HepG2 (cell line): ENCODE data around the gene EFEMP2. TPM values are rescaled to one million over a fixed set of nuclear protein-coding genes. Genes with fewer than 3 reads are reported as not detected.

Source experiments
- HES4 ChIP-seq: sonication (generic); formaldehyde crosslinking; IDR thresholded peaks from 2 replicates; pipeline ENCODE4 v1.9.0; 2021; ENCODE audit warnings: mild to moderate bottlenecking, missing genetic modification reagents, borderline replicate concordance
- HOXA9 ChIP-seq: sonication (generic); formaldehyde crosslinking; IDR thresholded peaks from 2 replicates; pipeline ENCODE4 v1.8.1; 2022; ENCODE audit warnings: missing genetic modification reagents, mild to moderate bottlenecking, moderate library complexity, borderline replicate concordance
- JUND ChIP-seq: sonication (generic); formaldehyde crosslinking; IDR thresholded peaks from 2 replicates; pipeline ENCODE4 v1.8.0; 2022; ENCODE audit warnings: mild to moderate bottlenecking, missing genetic modification reagents
- KDM2A ChIP-seq: sonication (generic); formaldehyde crosslinking; IDR thresholded peaks from 2 replicates; pipeline ENCODE4 v1.4.0; 2020; ENCODE audit warnings: low read depth, missing genetic modification reagents, borderline replicate concordance
- PLRG1 ChIP-seq: fragments of 450-650 bp; conservative IDR thresholded peaks from 2 replicates; pipeline ENCODE4 v1.6.1; 2016
- RBM39 ChIP-seq: fragments of 200-400 bp; formaldehyde crosslinking; IDR thresholded peaks from one replicate; pipeline ENCODE4 v1.6.1; 2018; ENCODE audit warnings: antibody characterized with exemption, mild to moderate bottlenecking, low read depth, low read length; ENCODE audit not compliant: poor library complexity, severe bottlenecking
- REXO4 ChIP-seq: sonication (generic); formaldehyde crosslinking; IDR thresholded peaks from 2 replicates; pipeline ENCODE4 v1.8.0; 2022; ENCODE audit warnings: missing genetic modification reagents, mild to moderate bottlenecking, borderline replicate concordance
- SALL1 ChIP-seq: sonication (generic); formaldehyde crosslinking; IDR thresholded peaks from 2 replicates; pipeline ENCODE4 v1.8.0; 2022; ENCODE audit warnings: mild to moderate bottlenecking, missing genetic modification reagents
- SMAD9 ChIP-seq: sonication (generic); formaldehyde crosslinking; IDR thresholded peaks from 2 replicates; pipeline ENCODE4 v1.5.1; 2020; ENCODE audit warnings: mild to moderate bottlenecking, missing genetic modification reagents
- SP2 ChIP-seq: sonication (generic); formaldehyde crosslinking; IDR thresholded peaks from 2 replicates; pipeline ENCODE4 v1.5.1; 2020; ENCODE audit warnings: mild to moderate bottlenecking, missing genetic modification reagents
- ZBTB25 ChIP-seq: IDR thresholded peaks from 2 replicates; pipeline ENCODE4 v1.6.1; 2018; ENCODE audit warnings: missing genetic modification reagents
- ZFYVE20 ChIP-seq: sonication (generic); formaldehyde crosslinking; IDR thresholded peaks from 2 replicates; pipeline ENCODE4 v1.8.0; 2023; ENCODE audit warnings: low read depth, mild to moderate bottlenecking, moderate library complexity, missing genetic modification reagents, borderline replicate concordance
- ZNF232 ChIP-seq: sonication (generic); formaldehyde crosslinking; IDR thresholded peaks from 2 replicates; pipeline ENCODE4 v1.4.0; 2020; ENCODE audit warnings: missing genetic modification reagents, borderline replicate concordance
- ZNF274 ChIP-seq: sonication (generic); formaldehyde crosslinking; IDR thresholded peaks from 2 replicates; pipeline ENCODE4 v1.5.1; 2020; ENCODE audit warnings: mild to moderate bottlenecking, missing genetic modification reagents
- ZNF737 ChIP-seq: sonication (generic); formaldehyde crosslinking; IDR thresholded peaks from 2 replicates; pipeline ENCODE4 v1.5.0; 2020; ENCODE audit warnings: missing genetic modification reagents, mild to moderate bottlenecking, borderline replicate concordance
- ZNF768 ChIP-seq: sonication (generic); formaldehyde crosslinking; IDR thresholded peaks from 2 replicates; pipeline ENCODE4 v1.4.0; 2020; ENCODE audit warnings: missing genetic modification reagents
- ZNF780A ChIP-seq: sonication (generic); formaldehyde crosslinking; IDR thresholded peaks from 2 replicates; pipeline ENCODE4 v1.8.0; 2022; ENCODE audit warnings: mild to moderate bottlenecking, missing genetic modification reagents, moderate library complexity
- ZNF782 ChIP-seq: sonication (generic); formaldehyde crosslinking; IDR thresholded peaks from 2 replicates; pipeline ENCODE4 v1.4.0; 2020; ENCODE audit warnings: missing genetic modification reagents, mild to moderate bottlenecking, borderline replicate concordance
- polyA plus RNA-seq, 8 experiments: library from polyadenylated mRNA; depleted of rRNA in 3 of 8; stranded (reverse) in 7 of 8; unstranded in 1 of 8; fragments of >200 nt; fragmentation: Illumina TruSeq in 4 of 8; extraction: Trizol in 4 of 8; gene quantifications; 2 replicates each; pipeline versions ENCODE4 v1.2.1 to v1.2.3, GENCODE V29; 2011 to 2016; ENCODE audit warnings: low read depth in 4 of 8, missing spikeins in 1 of 8, mixed read lengths in 1 of 8; ENCODE audit not compliant: insufficient read depth in 1 of 8
- total RNA-seq, 5 experiments: library from RNA; depleted of rRNA; stranded (reverse); fragments of >200 nt; fragmentation: Illumina TruSeq; extraction: Trizol; gene quantifications; 2 replicates each; pipeline ENCODE4 v1.2.3, GENCODE V29; 2016; ENCODE audit warnings: low read depth in 1 of 5
- TF ChIP-seq, protein P1 (sequence below): sonication (generic); formaldehyde crosslinking; IDR thresholded peaks from 2 replicates; pipeline ENCODE4 v1.4.0; 2020; ENCODE audit warnings: missing genetic modification reagents, borderline replicate concordance
- TF ChIP-seq, protein P2 (sequence below): sonication (generic); formaldehyde crosslinking; IDR thresholded peaks from 2 replicates; pipeline ENCODE4 v1.4.0; 2020; ENCODE audit warnings: missing genetic modification reagents, borderline replicate concordance
- TF ChIP-seq, protein P3 (sequence below): sonication (generic); formaldehyde crosslinking; IDR thresholded peaks from 2 replicates; pipeline ENCODE4 v1.4.0; 2020; ENCODE audit warnings: missing genetic modification reagents, mild to moderate bottlenecking, borderline replicate concordance

EFEMP2 gene
- total and polyA plus RNA-seq, 2 of the 13 experiments (the other 11 are each of a cell fraction or from before 2014, with no cell fraction given) = 7.4 to 29.7 TPM

DNA sequence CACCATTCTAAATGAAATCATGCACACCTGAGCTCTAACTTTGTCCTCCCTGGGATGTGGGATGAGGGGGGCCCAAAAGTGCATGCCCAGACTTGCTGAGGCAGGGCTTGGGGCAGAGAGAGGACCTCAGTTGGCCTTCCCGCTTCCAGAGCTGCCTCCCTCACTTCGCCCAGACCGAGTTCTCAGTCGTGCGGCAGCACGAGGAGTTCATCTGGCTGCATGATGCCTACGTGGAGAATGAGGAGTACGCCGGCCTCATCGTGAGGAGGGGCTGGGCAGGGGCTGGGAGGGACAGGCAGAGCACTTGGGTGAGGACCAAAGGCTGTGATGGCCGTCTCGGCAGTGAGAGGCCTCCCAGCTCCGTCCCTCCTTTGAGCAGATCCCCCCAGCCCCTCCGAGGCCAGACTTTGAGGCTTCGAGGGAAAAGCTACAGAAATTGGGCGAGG lies 22.8 kb downstream of the EFEMP2 start (continued):
- TF ChIP-seq HOXA9 (CRISPR knock-in tag) (no peak), ZNF768 (CRISPR knock-in tag) (no peak), SP2 (CRISPR knock-in tag) (no peak), HES4 (CRISPR knock-in tag) (no peak), ZFYVE20 (no peak), ZNF737 (CRISPR knock-in tag) (no peak), REXO4 (CRISPR knock-in tag) (no peak), RBM39 (no peak), SMAD9 (0 out of 2 replicates have a peak, but pooled peaks have one; percentile 74), ZNF274 (no peak), KDM2A (CRISPR knock-in tag) (no peak), ZNF780A (CRISPR knock-in tag) (no peak), ZNF232 (CRISPR knock-in tag) (no peak), SALL1 (CRISPR knock-in tag) (0 out of 2 replicates have a peak, but pooled peaks have one; percentile 26), PLRG1 (no peak), ZBTB25 (no peak), JUND (no peak), ZNF782 (CRISPR knock-in tag) (no peak)
- TF ChIP-seq, protein P1, sequence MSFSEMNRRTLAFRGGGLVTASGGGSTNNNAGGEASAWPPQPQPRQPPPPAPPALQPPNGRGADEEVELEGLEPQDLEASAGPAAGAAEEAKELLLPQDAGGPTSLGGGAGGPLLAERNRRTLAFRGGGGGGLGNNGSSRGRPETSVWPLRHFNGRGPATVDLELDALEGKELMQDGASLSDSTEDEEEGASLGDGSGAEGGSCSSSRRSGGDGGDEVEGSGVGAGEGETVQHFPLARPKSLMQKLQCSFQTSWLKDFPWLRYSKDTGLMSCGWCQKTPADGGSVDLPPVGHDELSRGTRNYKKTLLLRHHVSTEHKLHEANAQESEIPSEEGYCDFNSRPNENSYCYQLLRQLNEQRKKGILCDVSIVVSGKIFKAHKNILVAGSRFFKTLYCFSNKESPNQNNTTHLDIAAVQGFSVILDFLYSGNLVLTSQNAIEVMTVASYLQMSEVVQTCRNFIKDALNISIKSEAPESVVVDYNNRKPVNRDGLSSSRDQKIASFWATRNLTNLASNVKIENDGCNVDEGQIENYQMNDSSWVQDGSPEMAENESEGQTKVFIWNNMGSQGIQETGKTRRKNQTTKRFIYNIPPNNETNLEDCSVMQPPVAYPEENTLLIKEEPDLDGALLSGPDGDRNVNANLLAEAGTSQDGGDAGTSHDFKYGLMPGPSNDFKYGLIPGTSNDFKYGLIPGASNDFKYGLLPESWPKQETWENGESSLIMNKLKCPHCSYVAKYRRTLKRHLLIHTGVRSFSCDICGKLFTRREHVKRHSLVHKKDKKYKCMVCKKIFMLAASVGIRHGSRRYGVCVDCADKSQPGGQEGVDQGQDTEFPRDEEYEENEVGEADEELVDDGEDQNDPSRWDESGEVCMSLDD (CRISPR knock-in tag) = no peak
- TF ChIP-seq, protein P2, sequence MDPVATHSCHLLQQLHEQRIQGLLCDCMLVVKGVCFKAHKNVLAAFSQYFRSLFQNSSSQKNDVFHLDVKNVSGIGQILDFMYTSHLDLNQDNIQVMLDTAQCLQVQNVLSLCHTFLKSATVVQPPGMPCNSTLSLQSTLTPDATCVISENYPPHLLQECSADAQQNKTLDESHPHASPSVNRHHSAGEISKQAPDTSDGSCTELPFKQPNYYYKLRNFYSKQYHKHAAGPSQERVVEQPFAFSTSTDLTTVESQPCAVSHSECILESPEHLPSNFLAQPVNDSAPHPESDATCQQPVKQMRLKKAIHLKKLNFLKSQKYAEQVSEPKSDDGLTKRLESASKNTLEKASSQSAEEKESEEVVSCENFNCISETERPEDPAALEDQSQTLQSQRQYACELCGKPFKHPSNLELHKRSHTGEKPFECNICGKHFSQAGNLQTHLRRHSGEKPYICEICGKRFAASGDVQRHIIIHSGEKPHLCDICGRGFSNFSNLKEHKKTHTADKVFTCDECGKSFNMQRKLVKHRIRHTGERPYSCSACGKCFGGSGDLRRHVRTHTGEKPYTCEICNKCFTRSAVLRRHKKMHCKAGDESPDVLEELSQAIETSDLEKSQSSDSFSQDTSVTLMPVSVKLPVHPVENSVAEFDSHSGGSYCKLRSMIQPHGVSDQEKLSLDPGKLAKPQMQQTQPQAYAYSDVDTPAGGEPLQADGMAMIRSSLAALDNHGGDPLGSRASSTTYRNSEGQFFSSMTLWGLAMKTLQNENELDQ (CRISPR knock-in tag) = no peak
- TF ChIP-seq, protein P3, sequence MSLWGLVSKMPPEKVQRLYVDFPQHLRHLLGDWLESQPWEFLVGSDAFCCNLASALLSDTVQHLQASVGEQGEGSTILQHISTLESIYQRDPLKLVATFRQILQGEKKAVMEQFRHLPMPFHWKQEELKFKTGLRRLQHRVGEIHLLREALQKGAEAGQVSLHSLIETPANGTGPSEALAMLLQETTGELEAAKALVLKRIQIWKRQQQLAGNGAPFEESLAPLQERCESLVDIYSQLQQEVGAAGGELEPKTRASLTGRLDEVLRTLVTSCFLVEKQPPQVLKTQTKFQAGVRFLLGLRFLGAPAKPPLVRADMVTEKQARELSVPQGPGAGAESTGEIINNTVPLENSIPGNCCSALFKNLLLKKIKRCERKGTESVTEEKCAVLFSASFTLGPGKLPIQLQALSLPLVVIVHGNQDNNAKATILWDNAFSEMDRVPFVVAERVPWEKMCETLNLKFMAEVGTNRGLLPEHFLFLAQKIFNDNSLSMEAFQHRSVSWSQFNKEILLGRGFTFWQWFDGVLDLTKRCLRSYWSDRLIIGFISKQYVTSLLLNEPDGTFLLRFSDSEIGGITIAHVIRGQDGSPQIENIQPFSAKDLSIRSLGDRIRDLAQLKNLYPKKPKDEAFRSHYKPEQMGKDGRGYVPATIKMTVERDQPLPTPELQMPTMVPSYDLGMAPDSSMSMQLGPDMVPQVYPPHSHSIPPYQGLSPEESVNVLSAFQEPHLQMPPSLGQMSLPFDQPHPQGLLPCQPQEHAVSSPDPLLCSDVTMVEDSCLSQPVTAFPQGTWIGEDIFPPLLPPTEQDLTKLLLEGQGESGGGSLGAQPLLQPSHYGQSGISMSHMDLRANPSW (CRISPR knock-in tag) = no peak
